GM10248 (cell line): ENCODE results near the gene PGRMC2.

Source experiments
- CTCF ChIA-PET: fragments of 300-600 bp; sonication (Branson Sonifier 250); formaldehyde crosslinking; extraction: SDS; loops from one replicate; lab custom pipeline; 2021; ENCODE audit warnings: antibody characterized with exemption; lab: Yijun Ruan, JAX
- POLR2A ChIA-PET: fragments of 350-650 bp; sonication (Branson Sonifier 250); formaldehyde crosslinking; extraction: SDS; loops from one replicate; lab custom pipeline; 2020; ENCODE audit warnings: antibody characterized with exemption; lab: Yijun Ruan, JAX
- DNase-seq: peaks from one replicate; pipeline ENCODE4 v3.0.0; 2012; ENCODE audit errors: extremely low spot score
- CTCF ChIP-seq: IDR thresholded peaks from 2 replicates; pipeline ENCODE4 v1.5.1; 2012; ENCODE audit warnings: mild to moderate bottlenecking, low read depth; ENCODE audit errors: extremely low read depth, missing control alignments, control extremely low read depth

The PGRMC2 gene

DNA sequence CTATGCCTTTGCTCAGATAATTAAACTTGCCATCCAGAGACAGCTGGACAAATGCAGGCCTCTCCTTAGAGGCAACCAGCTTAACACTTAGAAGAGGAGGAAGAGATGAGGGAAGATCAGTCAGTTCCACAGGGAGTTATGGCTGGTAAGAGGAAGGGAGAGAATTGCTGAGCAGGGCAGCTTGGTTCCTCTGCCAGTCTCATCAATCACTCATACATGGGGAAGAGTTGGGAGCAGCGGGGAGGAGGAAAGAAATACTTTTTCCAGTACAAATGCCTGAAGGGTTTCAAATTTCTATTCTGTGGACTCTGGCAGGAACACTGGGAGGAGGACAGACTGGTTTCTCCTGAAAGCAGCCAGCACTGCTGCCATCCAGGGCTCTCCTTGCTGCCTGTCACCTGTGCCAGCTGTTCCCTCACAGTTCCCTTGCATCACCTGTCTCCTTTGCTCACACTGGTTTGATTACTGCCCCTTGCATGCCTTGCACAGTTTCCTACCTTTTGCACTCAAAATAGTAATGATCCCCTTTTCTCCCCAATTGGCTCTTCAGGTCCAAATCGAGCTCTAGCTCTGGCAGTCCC lies 59.5 kb downstream of the PGRMC2 start:
- DNase-seq, result no peak
- POLR2A ChIA-PET, result no interaction called here
- CTCF ChIA-PET, result no interaction called here
- no peak for TF ChIP-seq CTCF

DNA sequence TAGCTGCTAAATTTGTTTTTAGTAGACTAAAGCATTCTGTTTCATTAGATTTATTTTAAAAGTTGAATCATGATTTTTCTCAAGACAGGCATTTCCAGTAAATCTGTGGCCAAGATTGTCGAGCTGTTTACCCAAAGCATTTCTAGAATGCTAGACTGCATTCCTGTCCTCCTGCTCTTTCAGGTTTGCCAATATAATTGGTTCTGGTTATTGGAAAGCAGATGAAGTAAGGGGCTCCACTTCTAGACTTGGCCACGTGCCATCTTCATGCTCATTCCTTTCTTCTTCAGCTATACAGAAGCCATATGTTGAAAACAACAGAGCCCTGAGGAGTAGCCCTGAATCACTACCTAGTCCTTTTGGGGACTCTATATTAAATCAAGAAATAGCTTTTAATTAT lies 62.5 kb downstream of the PGRMC2 start:
- POLR2A ChIA-PET, result no interaction called here
- CTCF ChIA-PET, result interaction anchor here (0.9 to 2.0 kb wide), 6 partner anchors 10 to 47 kb away, joined by 3 to 6 read pairs (median 3); no protein-coding TSS in a partner anchor
- no peak for TF ChIP-seq CTCF
- DNase-seq, result no peak

DNA sequence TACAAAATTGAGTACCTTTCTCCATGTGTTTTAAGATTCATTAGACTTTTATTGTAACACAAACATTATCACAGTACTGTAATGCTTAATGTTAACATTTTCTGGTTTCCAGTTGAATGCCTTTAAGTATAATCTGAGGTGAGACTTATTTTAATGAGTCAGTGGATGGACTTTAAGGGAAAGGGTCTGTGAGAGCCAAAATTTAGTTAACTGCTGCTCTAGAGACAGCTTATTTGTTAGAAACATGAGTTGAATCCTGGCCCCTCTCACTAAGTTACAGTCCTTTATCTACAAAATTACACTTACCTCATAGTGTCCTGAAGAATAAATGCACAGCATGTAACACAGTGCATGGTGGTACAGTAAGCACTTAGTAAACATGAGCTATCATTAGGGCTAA lies 66.0 kb downstream of the PGRMC2 start:
- DNase-seq, result no peak
- ChIA-PET POLR2A (no interaction called here), CTCF (interaction anchor here (1.3 to 2.2 kb wide), 2 partner anchors 10 to 30 kb away, joined by 4 to 9 read pairs; no protein-coding TSS in a partner anchor)
- TF ChIP-seq CTCF, result no peak

DNA sequence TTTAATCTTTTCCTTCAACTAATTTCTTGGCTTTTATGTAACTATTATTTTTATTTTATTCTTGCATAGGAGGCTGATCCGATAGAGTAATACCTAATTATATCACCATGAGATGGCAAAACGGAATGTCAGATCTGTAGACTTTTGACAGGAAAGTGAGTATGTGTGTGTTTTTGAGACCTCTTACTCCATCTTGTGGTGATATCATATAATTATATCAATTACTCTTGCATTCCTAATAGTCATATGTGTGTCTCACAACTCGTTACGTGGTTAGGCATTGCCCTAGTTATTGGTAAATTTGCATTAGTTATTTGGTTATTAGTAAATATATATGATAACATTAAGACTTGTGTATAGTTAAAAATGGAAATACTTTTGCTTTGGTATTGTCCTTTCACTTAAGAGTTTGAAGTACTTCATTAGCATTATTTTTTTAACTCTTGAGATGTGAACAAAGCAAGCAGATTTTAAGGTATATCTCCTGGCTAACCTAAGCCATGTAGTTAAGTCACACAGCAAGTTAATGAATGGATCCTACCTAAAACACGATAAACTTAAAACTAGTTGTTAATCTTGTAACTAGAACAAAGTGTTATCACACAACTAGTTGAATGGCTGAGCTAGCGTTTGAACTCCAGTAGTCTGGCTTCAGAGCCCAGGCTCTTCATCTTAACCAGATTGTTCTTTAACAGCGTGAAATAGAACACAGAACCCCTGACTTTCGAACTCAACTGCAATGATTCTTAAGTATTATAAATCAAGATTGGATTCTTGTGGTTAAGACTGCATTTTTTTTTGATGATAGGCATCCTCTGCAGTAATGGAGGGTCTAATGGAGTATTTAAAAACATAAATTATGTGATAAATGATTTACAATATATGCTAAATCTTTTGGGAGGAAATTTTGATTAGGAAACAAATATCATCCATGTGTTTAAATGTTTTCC lies 67.1 kb downstream of the PGRMC2 start:
- TF ChIP-seq CTCF, result peak; percentile 26
- CTCF ChIA-PET, result interaction anchor here (0.7 to 2.2 kb wide), 7 partner anchors 10 to 29 kb away, joined by 3 to 9 read pairs (median 3); no protein-coding TSS in a partner anchor
- POLR2A ChIA-PET, result no interaction called here
- DNase-seq, result peak; percentile 24
